HG03175 (cell line): ENCODE results near the gene DAP.

ENCODE experiments used
- ATAC-seq: cut with Tn5 transposase; IDR thresholded peaks from one replicate; pipeline ENCODE4 v1.9.1; 2021; ENCODE audit warnings: mild to moderate bottlenecking, moderate library complexity; ENCODE audit not compliant: unreplicated experiment

Gene DAP

GRCh38 chr5:10761933-10762775, 1.1 kb upstream of the DAP start:
- ATAC-seq: no peak

DNA sequence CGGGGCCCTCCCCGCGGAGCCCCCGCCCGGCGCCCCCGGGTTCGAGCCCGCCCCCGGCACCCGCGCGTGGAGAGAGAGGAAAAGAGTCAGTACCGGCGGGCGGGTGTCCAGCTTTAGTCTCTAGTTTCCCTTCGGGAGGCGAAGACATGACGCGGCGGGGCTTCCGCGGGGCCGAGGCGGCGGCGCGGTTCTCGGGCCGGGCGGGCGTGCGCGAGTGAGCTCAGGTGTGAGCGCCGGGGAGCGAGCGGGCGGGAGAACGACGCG, 181 bp downstream of the DAP start:
- ATAC-seq: no peak

DNA sequence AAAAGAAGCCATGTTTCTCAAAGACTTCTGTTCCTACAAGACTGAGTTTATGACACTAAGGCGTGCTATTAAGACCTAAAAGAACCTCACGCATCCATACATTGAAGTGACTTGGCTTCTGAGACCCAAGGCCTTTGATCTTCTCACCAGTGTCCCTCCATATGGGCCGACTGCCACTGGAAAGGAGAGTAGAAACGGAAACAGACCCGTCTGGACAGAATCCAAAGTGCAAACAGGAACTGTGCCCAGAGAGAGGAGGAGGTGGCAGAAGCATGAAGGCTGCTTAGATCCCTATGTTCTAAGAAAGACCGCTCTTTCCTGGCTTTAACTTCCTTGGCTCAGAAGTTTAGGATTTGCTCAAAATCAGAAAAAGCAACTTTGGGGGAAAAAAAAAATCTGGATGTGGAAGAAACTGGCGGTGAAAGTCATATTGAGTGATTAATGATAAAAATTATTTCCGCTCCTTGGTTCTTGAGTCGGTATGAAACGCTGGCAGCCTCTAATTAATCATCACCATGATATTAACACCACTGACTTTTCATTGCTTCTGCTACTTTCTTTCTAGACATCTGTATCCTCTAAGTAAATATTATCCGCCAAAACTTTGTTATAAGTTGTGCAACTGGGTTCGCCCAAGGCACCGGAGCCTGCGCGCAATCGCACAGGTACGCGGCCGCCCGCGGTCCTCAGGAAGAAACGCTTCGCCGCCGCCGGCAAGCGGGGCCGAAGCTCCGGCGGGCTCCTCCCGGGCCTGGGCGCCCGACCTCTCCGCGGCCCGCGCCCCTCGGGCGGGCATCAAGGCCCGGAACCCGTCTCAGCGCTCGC, 726 bp downstream of the DAP start:
- peak; percentile 31 for ATAC-seq

DNA sequence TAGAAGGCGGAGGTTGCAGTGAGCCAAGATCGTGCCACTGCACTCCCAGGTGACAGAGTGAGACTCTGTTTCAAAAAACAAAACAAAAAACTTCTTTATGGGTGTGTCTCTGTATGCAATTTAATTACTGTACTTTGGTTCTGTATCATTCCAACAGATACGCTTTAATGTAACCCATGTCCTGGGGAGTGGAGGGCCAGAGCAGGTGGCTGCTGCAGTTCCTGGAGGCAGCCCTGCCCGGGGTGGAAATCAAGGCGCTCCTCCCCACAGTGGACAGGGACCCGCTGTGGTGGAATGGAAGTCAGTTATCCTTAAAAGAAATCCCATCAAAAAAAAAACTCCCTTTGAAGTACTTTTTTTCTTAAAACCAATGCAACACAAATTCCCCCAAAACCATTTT, 1.9 kb downstream of the DAP start:
- ATAC-seq: no peak

DNA sequence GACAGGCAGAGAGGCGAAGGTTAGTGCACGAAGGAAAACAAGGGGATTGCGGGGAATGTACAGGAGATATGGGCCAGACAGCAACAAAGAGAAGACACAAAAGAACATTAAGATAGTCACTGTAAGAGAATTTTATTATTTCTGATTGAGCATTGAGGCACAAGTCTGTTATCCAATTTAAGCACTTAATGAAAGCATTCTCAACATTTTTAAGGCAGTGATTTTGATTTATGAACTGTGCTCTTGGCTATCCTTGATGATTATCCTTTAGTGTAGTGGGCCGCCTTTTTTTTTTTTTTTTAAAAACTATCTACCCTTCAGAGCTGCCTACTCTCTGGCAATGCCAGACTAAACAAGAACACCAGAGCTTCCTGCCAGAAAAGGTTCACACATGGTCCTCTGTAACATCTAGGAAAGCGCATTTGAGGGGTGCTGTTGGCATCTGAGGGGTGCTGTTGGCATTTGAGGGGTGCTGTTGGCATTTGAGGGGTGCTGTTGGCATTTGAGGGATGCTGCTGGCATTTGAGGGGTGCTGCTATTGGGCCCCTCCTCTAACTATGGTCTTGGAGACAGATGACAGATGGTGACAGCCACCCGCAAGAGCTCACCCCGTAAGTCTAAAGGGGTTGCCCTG, 3.0 kb downstream of the DAP start:
- ATAC-seq: no peak

DNA sequence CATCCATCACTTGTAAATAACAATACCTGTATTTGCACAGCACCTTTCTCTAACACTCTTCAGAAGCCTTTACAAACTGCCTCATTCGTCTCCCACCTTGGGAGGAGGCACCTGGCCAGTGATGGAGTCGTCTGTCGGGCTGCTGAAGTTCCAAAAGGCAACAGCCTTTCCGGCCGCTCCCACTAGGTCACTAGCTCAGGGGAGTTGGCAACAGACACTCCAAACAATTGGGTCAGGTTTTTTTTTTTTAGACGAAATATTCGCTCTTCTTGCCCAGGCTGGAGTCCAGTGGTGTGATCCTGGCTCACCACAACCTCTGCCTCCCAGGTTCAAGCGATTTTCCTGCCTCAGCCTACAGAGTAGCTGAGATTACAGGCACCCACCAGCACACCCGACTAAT, 4.0 kb downstream of the DAP start:
- ATAC-seq: no peak

GRCh38 chr5:10756549-10756948, 4.5 kb downstream of the DAP start:
- peak; percentile 27 for ATAC-seq

- no peak for ATAC-seq
Measured at GRCh38 chr5:10753178-10753577, 7.9 kb downstream of the DAP start.

- ATAC-seq: no peak
Measured at GRCh38 chr5:10752451-10752850, 8.6 kb downstream of the DAP start.

- no peak for ATAC-seq
Measured at GRCh38 chr5:10750909-10751308, 10.1 kb downstream of the DAP start.

DNA sequence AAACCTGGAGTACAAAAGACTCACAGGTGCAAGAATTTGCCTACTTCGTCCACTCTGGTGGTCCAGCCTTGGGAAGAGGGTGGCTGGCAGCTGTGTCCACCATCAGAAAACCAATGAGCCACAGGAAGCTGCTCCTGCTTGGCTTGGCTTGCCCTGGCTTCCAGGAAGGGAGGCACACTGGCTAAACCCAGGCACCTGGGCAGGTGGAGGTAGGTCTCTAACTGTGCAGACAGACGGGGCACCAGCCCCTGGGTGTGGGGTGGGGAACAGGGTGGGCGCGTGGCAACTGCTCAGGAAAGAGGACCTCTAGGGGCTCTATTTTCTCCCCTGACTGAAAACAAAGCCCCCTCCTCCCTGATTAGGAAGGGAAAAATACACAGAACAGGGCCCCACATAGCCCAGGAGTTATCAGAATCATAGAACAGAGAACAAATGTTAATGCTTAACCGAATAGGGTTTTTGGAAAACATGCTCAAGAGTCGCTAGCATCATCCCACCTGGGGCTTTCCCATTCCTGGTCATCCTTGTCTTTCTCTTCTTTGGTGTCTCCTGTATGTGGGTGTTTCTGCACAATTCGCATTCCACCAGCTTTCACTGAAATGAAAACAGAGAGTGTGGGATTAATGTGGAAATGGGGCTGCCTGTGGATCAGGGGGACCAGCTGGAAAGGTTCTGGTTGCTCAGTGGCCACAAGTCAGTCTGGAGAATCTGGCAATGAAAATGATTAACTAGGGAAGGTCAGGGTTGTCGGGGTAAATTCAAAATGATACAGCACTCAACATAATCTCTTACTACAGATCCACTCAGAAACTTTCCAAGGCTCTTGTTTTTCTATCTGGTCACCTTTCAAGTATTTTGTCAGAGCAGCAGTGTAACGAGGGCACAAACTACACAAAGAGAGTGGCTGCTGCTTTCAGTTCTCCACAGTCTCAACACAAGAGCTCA, 13.1 kb downstream of the DAP start:
- no peak for ATAC-seq

- ATAC-seq: no peak
Measured at GRCh38 chr5:10746711-10747110, 14.3 kb downstream of the DAP start.

DNA sequence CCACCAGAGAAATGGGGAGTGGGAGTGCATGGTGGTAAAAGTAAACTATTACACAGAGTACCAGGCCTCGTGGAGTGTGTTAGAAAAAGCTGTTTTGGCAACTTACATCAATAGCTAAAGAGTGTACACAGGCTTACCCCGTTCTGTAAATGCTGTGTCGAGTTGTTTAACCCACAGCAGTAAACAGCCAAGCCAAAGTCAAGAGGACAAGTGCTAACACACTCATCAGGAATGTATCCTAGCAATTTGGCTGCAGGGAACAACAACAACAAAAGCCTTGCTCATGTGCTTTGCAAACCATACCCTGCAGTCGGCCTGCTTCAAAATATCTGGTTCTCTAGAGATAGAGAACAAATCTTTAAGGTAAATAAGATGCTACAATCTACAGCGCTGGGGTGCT, 15.9 kb downstream of the DAP start:
- ATAC-seq: no peak

DNA sequence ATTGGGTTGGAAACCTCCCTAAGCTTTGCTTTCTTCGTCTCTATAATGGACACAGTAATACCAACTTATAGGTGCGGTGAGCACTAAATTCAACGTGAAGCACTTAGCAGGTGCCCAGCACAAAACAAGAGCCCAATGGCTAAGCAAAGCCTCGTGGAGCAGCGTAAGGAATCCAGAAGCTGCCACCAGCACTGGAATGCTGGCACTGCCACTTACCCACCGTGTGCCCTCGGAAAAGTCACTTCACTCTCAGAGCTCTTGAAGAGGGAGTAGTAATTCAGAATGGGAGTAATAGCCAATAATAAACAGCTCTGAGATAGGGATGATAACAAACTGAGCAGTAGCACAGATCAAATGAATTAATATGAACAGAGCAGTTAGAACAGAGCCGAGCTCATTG, 16.4 kb downstream of the DAP start:
- no peak for ATAC-seq

DNA sequence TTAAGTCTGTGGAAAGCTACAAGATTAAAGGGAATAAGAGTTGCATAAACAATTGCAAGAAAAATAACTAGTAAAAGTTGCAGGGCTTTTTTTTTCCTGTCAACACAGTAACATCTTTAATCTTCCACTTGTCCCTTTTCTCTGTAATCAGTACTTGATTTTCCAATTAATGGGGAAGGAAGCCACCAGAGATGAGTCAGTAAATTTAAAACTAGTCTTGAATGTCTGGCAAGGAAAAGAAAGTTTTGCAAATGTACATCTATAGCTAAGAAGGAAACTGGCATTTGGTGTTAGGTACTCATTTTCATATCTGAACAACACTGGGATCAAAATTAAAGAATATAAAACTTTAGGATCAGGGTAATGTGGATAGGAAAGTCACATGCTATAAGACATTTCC, 17.1 kb downstream of the DAP start:
- ATAC-seq: no peak

- ATAC-seq: no peak
Measured at GRCh38 chr5:10743526-10743925, 17.5 kb downstream of the DAP start.

- no peak for ATAC-seq
Measured at GRCh38 chr5:10741661-10742060, 19.4 kb downstream of the DAP start.

DNA sequence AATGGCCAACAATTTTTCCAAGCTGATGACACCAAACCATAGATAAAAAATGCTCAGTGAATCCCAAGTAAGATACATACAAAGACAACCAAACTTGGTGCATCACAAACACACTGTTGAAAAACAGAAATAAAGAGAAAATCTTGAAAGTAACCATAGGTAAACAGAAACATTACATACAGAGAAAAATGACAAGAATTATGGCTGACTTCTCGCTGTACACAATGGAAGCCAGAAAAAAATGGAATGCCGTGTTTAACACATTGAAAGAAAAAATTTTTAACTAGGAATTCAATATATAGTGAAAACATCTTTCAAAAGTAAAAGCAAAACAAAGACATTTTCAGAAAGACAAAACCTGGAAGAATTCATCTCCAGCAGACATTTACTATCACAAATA, 20.6 kb downstream of the DAP start:
- ATAC-seq: no peak

DNA sequence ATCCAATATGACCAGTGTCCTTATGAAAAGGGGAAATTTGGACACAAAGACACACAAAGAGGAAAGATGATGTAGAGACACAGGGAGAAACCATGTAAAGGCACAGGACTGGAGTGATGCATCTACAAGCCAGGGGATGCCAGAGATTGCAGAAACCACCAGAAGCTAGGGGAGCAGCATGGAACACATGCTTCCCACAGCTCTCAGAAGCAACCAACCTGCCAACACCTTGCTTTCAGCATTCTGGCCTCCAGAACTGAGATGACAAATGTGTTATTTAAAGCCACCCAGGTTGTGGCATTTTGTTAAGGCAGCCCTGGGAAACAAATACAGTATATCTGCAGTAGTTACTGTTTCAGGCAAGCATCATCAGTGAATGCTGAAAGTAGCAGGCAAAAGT, 23.2 kb downstream of the DAP start:
- ATAC-seq: no peak

DNA sequence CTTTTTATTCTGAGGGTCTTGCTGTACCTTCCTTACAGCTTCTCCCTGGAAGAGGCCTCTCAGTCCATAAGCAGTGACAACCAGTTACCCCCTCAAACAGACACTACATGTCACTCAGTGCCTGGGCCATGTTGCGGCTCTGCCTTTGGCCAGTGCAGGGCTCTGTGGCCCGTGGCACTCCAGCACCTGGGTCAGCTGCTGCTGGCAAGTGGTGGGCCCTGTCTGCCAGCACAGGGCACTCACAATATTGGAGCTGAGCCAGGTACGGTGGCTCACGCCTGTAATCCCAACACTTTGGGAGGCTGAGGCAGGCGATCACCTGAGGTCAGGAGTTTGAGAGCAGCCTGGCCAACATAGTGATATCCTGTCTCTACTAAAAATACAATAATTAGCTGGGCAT, 24.2 kb downstream of the DAP start:
- ATAC-seq: no peak

- ATAC-seq: no peak
Measured at GRCh38 chr5:10736354-10736753, 24.7 kb downstream of the DAP start.
